Gastroesophageal sphincter (tissue), 3 donors: ENCODE data around the gene AGXT2.

Experiments
- CTCF ChIP-seq, 4 experiments: fragments of 200-600 bp in 2 of 4; fragments of 450-650 bp in 2 of 4; sonication (generic) in 1 of 4; IDR thresholded peaks; one replicate each; pipeline ENCODE4 v1.5.1; 2017 to 2019; ENCODE audit warnings: antibody characterized with exemption in 4 of 4, mild to moderate bottlenecking in 2 of 4, moderate library complexity in 2 of 4
- POLR2A ChIP-seq, 2 donors: fragments of 450-650 bp; IDR thresholded peaks; one replicate each; pipeline ENCODE4 v1.6.1; 2017; ENCODE audit warnings: antibody characterized with exemption in 2 of 2, mild to moderate bottlenecking in 2 of 2, moderate library complexity in 1 of 2

GRCh38 chr5:35030426-35031100, 17.2 kb downstream of the AGXT2 start:
- no peak for TF ChIP-seq CTCF (IDR thresholded peaks at IDR 0.05)
- TF ChIP-seq POLR2A (IDR thresholded peaks at IDR 0.05) = no peak
